GM18861 (cell line): ENCODE data around the gene POR.

Source experiments
- ATAC-seq: cut with Tn5 transposase; IDR thresholded peaks from one replicate; pipeline ENCODE4 v1.9.1; 2021; ENCODE audit not compliant: unreplicated experiment

POR gene

DNA sequence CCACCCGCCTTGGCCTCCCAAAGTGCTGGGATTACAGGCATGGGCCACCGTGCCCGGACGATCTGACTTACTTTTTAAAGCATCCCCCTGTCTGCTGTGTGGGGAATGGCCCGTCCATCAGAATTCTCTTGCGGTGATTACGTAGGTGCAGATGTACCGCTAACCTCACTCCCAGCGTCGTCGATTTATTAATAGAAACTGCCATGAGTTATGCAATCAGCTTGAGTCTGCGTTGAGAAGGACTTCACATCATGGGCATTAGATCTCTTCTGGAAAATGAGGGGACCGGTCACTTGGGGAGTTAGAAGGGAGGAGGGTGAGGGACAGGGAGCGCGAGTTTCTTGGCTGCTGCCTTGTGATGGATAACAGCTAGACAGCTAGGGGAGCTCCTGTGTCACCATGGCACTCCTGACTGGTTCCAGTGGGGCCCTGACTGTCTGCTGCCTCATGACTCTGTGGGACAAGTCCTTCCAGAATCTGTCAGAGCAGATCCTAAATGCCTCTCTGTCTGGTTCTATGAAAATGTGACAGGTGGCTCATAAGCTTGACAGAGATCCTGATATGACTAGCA is 35.2 kb downstream of the POR start:
- ATAC-seq: no peak

- no peak for ATAC-seq
Measured at GRCh38 chr7:75951506-75951905, 36.6 kb downstream of the POR start.

- no peak for ATAC-seq
Measured at GRCh38 chr7:75953431-75953830, 38.5 kb downstream of the POR start.

DNA sequence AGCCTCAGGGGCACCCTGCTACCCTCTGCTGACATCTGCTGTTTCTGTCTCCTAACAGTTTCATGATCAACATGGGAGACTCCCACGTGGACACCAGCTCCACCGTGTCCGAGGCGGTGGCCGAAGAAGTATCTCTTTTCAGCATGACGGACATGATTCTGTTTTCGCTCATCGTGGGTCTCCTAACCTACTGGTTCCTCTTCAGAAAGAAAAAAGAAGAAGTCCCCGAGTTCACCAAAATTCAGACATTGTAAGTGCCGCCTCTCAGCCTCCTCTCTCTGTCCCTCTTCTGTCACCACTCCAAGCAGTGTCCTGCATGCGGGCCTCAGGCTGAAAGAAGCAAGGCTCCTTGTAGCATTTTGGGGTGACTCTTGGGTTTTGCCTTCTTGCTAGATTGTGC is 39.0 kb downstream of the POR start:
- no peak for ATAC-seq

DNA sequence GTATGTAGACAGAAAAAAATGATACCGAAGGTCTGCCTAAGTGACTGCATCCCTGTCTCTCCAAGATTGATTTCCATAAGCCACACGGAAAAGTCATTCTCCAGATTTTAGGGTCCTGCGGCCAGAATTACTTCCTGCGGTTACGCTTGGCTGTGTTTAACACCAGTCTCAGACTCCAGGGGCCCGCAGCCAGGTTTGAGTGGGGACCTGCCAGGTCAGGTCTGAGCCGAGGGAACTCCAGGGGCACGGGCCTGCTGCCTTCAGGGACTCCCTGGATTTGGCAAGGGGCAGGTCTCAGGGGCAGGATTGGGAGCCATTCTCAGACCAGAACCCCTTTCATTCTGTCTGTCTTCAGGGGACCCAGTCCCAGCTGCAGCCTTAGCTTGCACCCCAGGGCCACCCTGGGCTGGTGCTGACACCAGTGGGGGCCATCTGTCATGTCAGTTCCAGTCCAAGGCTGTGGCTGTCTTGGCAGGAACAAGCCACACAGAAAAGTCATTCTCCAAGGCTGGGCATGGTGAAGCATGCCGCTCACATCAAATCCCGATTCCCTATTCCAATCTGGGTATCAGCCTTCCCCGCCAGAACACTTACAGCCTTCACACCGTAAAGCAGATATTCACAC is 40.5 kb downstream of the POR start:
- no peak for ATAC-seq

DNA sequence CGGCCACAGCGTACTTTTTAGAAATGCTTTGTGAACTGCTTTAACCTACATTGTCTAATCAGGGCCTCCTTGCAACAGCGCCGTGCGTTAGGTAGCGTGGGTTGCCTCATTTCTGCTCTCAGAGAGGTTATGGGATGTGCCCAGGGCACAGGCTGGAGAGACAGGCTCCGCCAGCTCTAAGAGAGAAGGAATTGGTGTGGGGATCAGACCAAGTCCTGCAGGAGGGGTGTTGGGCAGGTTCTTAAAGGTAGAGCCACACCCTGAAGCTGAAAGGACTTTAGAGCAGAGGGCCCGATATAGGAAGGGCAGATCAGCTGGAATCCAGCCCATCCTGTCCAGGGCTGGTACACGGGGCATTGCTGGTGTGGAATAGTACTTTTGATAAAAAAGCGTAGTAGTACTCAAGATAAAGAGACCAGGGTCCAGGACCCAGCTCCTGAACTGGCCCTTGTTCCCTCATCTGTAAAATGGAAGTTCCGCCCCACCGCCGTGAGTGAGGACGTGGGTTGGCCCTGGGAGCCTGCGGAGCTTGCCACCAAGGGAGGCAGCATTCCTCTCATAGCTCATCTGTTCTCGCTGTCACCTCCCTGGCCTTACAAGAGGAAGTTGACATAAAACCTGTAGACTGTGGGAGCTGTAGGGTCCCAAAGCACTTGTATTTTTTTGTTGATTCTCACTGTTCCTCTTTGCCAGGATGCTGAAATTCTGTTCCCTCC is 42.2 kb downstream of the POR start:
- no peak for ATAC-seq

DNA sequence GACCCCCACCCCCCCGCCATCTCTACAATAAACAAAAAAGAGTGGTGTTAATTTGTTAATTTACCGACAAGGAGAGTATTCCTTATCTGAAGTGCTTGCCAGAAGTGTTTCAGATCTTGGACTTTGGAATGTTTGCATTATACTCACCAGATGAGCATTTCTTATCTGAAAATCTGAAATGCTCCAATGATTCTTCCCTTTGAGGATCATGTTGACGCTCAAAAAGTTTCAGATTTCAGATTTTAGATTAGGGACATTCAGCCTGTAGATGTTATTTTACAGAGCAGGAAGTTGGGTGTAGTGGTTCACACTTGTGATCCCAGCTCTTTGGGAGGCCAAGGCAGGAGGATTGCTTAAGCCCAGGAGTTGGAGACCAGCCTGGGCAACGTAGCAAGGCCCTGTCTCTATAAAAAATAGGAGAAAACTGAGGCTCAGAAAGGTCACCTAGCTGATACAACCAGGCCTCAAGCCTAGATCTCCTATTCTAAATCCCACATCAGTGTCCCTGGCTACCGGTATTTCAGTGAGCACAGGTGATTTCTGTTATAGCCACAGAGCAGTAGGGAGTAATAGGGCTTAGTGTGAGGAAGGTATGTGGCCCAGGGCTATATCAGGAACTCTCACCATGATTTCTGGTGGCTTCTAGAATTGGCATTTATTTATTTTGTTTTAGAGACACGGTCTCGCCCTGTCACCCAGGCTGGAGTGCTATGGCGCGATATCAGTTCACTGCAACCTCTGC is 44.0 kb downstream of the POR start:
- ATAC-seq: no peak

DNA sequence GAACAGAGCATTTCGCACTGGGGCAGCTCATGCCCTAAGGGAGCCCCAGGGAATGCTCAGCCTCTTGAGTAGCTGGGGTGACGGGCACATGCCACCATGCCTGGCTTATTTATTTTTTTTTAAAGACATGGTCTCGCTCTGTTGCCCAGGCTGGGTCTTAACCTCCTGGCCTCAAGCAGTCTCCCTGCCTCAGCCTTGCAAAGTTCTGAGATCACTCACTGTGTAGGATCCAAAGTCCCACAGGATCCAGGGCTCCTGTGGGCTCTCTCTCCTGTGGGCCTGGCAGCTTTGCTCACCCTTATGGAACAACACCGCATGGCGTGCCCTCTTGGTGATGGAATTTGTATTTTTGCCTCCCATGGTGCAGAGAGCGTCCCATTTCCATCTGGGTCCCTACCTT is 45.4 kb downstream of the POR start:
- no peak for ATAC-seq

DNA sequence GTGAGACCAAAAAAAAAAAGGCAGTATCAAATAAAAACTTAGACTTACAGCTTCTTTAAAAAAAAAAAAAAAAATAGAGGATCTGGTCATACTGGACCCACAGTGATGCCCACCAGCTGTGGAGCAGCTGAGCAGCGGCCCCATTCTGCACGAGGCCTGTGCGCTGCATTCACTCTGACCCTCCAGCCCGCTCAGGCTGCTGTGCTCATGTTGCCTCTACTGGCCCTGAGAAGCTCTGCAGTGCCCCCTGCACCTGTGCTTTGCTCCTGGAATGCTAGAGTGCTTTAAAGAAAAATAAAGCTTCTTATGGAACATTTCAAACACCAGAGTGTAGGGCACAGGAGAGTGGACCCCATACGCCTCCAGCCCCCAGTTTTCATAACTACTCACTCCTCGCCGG is 46.3 kb downstream of the POR start:
- no peak for ATAC-seq

- no peak for ATAC-seq
Measured at GRCh38 chr7:75962607-75963380, 47.8 kb downstream of the POR start.

- no peak for ATAC-seq
Measured at GRCh38 chr7:75963381-75963995, 48.5 kb downstream of the POR start.

- no peak for ATAC-seq
Measured at GRCh38 chr7:75965617-75966016, 50.7 kb downstream of the POR start.

DNA sequence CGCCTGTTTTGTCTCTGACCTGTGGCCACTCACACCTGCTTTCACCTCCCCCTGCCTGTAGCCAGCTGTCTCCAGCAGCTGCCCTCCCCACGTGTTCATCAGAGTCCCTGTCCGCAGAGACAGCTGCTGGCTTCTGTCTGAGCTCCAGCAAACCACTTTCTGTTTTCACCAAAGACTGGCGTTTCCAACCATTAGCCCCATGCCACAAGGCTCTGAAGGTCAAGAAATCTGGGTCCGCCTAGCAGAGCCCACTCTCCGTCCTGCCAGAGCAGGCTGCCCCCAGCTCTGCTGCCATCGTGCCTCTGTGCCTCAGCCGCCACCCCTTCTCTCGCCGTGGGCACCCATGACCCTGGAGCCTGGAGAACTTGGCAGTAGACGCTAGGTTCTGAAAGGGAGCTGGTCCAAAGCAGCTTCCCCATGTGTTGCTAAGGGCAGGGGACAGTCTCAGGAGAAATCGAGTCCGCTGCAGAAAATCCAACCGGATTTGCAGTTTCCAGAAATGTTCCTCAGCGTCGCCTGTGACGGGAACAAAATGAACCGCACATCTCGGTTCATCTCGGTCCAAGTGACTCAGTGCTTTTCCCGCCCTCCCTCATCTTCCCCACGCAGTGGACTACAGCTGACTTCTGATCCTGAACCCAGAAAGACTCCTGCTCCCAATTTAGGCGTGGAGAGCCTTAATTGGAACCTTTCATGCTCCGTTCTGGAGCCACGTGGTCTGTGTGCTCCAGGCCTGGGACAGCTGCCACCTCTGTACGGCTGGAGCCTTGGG is 51.4 kb downstream of the POR start:
- ATAC-seq: no peak

DNA sequence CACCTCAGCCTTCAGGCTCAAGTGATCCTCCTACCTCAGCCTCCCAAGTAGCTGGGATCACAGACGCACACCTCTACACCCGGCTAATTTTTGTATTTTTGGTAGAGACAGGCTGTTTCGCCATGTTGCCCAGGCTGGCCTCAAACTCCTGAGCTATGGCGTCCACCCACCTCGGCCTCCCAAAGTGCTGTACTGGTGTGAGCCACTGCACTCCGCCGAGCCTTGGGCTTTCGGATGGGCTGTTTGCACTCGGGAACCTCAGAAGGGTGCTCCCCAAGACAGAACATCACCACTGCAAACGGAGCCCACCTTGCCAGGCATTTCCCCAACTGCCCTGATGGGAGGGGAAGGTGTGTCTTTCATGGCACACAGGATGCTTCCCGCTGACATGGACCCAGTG is 52.1 kb downstream of the POR start:
- ATAC-seq: no peak

DNA sequence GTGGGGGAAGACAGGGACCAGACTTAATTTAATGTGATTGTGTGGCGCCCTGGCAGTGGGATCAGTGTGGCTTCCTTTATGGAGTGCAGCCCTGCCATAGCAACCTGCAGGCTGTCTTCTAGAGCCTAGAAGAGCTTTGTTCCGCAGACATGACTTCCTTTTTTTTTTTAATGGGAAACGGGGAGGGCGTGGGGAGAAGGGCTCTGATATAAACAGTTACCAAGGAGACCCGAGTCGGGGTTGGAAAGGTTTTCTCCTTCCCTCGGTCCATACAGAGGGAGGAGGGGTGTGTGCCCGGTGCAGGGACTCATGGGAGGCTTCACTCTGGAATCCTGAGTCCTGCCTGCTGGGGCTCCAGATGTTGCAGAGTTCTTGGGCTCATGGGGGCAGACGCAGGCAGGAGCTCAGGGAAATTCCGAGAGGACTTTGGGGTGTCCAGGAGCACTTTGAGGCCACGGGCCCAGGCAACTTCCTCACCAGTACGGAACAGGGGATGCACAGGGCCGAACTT is 52.6 kb downstream of the POR start:
- ATAC-seq: no peak

DNA sequence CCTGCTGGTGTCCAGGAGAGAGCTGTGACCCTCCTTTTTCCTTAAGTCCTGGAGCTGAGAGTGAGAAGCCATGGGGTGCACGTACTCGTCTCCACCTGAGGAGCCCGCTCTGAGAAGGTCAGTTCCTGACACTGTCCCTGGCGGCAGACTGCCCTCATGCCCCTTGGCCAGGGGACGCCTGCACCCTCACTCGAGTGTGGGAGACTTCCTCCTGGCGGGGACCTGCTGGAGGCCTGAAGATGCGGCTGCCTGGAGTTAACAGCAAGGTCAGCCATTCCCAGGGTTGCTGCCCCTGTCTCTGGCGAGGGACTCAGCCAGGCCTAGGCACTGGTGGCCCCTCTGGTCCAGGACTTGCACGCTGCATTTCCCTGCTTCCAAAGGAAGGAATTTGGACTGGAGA is 53.1 kb downstream of the POR start:
- ATAC-seq: no peak

DNA sequence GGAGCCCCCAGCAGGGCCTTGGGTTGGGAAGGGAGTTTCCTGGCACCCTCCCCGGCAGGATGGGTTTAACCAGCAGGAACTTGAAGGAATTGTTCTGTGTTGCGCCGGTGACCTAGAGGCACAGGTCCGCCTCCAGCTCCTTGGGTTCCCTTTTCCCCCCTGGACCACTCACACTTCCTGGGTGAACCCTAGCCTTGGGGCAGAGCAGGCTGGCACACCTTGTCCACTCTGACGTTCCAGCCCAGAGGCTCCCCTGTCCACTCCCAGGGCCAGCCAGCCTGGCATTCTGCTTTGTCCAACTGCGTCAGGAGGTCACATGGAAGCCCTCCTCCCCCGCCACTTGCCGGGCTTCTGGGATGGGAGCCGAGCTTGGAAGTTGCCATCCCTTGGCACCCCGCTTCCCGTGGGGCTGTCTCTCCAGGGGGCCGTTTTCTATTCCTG is 53.6 kb downstream of the POR start:
- no peak for ATAC-seq

- ATAC-seq: no peak
Measured at GRCh38 chr7:75969182-75969581, 54.2 kb downstream of the POR start.

DNA sequence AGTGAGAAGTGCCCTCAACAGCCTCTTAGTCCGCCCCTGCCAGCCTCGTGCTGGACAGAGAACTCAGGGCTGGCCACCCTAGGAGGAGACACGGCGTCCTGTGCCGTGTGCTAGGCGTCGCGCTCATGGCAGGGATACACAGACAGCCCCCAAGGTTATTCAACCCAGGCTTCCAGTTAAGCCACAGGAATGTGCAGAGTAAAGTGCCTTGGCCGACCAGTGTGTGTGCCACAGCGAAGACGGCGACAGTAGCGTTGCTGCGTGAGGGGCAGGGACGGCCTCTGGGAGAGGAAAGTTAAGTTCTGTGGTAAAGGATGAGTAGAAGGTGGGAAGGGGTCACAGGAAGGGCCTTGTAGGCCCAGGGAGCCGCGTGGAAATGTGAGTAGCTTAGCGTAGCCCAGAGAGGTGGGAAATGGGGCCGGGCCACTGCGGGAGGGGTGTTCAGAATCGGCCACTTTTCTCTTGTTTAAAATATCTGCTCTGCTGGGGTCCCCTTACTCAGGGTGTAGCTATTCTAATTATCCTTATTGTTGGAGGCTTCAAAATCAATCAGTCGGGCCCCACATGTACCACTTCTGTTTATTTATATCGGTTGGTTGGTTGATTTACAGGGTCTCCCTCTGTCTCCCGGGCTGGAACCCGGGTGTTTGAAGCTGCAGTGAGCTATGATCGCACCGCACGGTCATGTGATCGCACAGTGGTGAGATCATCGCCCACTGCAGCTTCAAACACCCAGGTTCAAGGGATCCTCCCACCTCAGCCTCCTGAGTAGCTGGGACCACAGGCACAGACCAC is 54.9 kb downstream of the POR start:
- ATAC-seq: no peak
